ENCODE data around the gene P3H4.
A peak's percentile ranks its signal among the peaks of the same experiment; 100 is the strongest.

Gene P3H4

GRCh38 chr17:41822216-41823140, 10.7 kb upstream of the P3H4 start:
- DNase-seq (ENCODE audit: low spot score) = no peak

- no peak for DNase-seq (ENCODE audit: low spot score)
Measured at GRCh38 chr17:41821776-41822175, 10.0 kb upstream of the P3H4 start.

DNA sequence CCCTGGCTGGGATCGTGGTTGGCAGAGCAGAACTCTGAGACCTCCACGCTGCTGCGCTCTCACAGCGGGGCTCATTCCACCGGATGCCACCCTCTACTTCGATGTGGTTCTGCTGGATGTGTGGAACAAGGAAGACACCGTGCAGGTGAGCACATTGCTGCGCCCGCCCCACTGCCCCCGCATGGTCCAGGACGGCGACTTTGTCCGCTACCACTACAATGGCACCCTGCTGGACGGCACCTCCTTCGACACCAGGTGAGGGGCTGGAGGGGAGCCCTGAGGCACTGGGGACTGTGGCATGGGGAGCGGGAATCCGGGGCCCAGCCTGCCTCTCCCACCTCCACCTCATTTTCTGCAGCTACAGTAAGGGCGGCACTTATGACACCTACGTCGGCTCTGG, 6.3 kb upstream of the P3H4 start:
- no peak for DNase-seq (ENCODE audit: low spot score)

DNA sequence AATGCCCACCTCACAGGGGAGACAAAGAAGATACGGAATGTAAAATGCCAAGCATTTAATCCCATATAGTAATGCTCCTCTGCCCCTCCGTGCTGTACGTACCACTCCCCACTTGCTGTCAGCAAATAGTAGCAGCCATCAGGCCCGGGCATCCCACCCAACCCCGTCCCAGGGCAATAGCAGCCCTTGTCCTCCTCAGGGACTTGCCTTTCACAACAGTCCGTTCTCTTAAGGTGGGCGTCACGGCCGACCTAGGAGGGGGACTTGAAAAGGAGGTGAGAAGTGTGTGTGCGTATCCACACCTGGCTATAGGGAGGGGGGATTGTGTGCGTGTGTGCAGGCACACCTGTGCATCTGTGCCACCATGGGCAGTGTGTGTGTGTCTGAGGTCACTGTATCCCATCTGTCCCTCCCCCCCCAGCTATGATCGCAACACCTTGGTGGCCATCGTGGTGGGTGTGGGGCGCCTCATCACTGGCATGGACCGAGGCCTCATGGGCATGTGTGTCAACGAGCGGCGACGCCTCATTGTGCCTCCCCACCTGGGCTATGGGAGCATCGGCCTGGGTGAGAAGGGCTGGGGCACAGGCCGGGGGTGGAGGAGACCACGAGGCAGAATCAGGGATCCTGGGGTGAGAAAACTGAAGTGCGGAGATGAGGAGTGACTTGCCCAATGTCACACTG, 5.0 kb upstream of the P3H4 start:
- no peak for DNase-seq (ENCODE audit: low spot score)

DNA sequence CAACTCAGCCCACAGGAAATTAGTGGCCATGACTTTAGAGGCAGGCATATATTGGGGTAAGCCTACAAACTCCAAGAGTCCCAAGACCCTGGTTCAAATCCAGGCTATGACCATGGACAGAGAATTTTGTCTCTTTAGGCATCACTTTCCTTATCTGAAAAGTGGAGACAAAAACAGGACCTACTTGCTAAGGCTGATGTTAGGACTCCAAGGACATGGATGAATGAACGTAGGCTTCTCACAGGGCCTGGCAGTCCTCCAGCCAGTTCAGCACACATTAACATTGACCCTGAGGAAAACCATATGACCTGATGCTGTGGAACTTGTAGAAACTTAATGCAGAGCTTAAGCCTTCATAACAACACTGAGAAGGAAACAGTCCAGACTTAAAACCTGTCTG, 2.4 kb upstream of the P3H4 start:
- no peak for DNase-seq (ENCODE audit: low spot score)

- DNase-seq (ENCODE audit: low spot score) = no peak
Measured at GRCh38 chr17:41813699-41814124, 2.0 kb upstream of the P3H4 start.

DNA sequence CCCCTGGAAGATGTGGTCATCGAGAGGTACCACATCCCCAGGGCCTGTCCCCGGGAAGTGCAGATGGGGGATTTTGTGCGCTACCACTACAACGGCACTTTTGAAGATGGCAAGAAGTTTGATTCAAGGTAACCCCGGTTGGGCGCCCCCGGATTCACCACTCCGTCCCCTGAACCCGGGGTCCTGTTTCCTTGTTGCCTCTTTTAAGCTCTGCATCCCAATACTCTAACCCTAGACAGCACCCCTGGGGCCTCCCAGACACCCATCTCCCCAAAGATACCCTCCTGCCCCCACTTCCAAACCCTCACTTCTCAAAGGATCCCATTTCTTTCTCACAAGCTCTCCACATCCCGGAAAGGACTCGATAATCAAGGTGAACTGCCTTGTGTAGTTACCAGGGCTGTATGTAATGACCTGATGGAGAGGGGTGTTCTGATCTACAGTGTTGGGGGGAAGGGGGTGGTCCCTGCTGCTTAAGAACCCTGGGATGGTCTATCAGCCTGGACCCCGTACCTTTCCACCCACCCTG, 1.5 kb upstream of the P3H4 start:
- no peak for DNase-seq (ENCODE audit: low spot score)

DNA sequence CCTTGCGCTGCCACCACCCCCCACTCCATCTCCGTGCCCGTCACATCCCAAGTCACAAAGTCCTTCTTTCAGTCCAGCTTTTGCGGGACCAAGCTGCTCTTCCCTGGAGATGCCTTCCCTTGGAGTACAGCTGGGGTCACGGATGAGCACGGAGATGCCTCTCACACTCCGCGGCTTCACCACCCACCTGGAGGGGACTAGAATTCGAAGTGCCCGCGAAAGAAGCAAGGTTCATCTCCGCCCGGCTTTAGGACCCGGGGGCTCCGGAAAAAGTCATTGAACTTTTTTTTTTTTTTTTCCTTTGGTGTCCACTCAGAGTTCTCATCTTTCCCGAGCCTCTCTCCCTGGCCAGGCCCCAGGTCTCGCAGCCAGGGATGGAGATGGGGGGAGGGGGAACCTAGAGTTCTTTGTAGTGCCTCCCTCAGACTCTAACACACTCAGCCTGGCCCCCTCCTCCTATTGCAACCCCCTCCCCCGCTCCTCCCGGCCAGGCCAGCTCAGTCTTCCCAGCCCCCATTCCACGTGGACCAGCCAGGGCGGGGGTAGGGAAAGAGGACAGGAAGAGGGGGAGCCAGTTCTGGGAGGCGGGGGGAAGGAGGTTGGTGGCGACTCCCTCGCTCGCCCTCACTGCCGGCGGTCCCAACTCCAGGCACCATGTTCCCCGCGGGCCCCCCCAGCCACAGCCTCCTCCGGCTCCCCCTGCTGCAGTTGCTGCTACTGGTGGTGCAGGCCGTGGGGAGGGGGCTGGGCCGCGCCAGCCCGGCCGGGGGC, 817 bp upstream of the P3H4 start, which contains the start of gene FKBP10:
FKBP10 (plus strand) TSS at position 624 of the 771 bp plus-strand sequence; CDS start at position 655, 31 bp downstream.
- peak; percentile 23 for DNase-seq (ENCODE audit: low spot score)

GRCh38 chr17:41810659-41811548, 845 bp downstream of the P3H4 start:
- DNase-seq (ENCODE audit: low spot score) = peak; percentile 4

DNA sequence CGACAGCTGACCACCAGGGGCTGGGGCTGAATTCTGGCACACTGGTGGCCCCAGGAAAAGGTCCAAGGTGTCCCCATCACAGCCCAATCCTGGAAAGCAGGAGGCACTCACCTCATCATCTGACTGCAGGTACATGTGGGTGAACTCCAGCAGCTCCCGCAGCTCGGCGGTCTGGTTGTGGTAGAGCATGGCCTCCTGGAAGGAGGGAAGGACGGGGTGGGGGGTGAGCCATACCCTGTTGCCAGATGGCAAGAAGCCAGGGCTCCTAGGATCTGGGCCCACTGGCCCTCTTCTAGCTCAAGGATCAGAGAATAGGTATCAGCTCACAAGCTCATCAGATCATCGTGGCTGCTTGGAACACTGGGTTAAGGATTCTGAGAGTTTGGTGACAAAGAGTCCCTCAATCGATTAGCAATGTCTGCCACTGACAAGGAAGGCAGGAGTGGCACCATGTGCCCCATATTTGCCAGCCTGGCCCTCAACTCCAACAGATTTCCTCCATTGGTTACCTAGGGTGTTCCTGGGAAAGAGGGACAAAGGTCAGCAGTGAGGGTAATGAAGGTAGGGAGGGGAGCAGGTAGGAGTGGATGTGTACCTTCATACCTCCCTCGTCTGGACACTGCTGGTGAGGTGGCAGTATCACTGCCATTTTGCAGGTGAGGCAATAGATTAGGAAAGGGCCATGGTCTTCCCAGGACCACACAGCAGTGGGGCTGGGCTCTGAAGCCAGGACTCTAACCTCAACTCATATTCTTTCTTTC, 4.9 kb downstream of the P3H4 start:
- no peak for DNase-seq (ENCODE audit: low spot score)

GRCh38 chr17:41803049-41804020, 8.4 kb downstream of the P3H4 start:
- DNase-seq (ENCODE audit: low spot score) = no peak

DNA sequence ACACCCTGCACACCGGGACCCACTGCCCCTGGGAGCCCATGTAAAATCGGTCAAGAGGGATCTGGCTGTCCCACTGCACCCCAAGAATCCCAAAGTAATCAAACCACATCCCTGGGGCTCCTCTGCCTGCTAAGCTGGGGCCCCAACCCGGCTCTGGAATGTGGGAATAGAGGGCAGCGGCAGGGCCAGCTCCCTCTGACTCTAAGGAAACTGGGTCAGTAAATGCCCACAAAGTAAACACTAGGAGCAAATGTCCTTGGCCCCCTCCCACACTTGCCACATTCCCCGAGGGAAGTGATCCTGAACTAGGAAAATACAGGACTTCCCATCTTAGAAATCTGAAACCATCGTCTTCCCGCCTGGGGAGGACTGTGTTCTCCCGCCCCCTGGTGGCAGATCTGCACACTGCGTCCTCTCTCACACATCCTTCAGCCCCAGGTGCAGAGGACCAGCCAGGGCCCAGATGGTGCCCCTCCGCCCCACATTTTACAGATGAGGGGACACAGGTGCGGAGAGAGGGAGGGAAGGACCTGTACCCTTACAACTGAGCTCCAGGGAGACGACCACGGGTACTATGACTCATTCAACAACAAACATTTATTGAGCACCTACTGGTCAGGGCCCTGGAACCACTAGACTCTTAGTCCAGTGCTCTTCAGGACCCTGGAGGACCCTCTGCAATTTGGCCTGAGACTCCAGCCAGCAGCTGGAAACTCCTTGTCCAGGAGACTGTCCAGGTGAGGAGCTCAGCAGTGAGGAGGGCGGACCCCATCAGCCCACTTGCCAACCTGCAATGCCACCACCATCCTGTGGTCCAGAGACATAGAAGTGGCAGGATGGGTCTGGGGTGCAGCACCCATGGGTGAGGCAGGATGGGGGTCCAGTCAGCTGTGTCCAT, 10.1 kb downstream of the P3H4 start:
- DNase-seq (ENCODE audit: low spot score) = peak; percentile 70

- DNase-seq (ENCODE audit: low spot score) = no peak
Measured at GRCh38 chr17:41800601-41801373, 11.0 kb downstream of the P3H4 start.

- no peak for DNase-seq (ENCODE audit: low spot score)
Measured at GRCh38 chr17:41799366-41799765, 12.4 kb downstream of the P3H4 start.

- DNase-seq (ENCODE audit: low spot score) = no peak
Measured at GRCh38 chr17:41797377-41797776, 14.4 kb downstream of the P3H4 start.

DNA sequence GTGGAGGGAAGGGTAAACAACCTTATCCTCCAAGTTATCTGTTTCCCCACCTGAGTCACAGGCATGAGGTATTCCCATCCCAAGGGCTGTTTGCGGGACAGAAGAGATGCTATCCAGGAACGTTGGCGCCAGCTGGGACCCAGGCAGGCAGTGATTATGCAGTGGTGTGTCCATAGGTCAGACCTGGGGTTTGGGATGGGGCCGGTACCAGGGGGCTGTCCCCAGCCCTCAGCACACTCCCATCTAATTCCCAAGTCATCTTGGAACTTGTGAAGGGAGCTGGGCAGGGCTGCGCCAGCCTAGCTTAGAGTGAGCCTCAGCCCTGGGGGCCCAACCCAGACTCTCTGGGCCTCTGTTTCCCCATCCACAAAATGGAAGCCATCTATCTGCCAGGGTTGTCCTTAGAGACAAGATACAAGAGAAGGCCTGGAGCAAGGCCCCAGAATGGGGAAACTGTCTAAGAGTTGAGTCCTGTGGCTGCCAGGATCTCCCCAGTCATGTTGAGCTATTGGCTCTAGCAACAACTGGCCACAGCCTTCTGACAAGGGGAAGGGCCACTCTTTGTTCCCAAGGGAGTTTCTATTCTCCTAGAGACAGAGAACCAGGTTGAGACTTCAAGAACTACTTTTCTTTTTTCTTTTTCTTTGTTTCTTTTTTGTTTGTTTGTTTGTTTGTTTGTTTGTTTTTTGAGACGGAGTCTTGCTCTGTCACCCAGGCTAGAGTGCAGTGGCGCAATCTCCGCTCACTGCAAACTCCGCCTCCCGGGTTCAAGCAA, 15.4 kb downstream of the P3H4 start:
- DNase-seq (ENCODE audit: low spot score) = no peak
